ENCODE measurements around the gene CLDND2. TPM values are rescaled to one million over a fixed set of nuclear protein-coding genes. Genes with fewer than 3 reads are reported as not detected.

Gene CLDND2
- total and polyA plus RNA-seq, 2 of the 8 experiments (the other 6 are each of a cell fraction or from before 2014, with no cell fraction given): 0.21 to 0.56 TPM

GRCh38 chr19:51327066-51328001, 41.5 kb downstream of the CLDND2 start:
- H4K5ac ChIP-seq (ENCODE audit: insufficient read length, low read depth, low read length): peak overlapping the region; percentile 70
- H3K4me3 ChIP-seq (ENCODE audit: extremely low read depth in 1 of 4, insufficient read depth in 2 of 4, low read depth in 3 of 4, low read length in 4 of 4): peak overlapping the region; percentile 21 to 62 (median 42)
- peak overlapping the region; percentile 46 for H3K56ac ChIP-seq (replicated peaks; ENCODE audit: insufficient read length, low read depth, low read length)
- ChIA-PET POLR2A (ENCODE audit: partially characterized antibody) (interaction anchor here (1.4 to 3.4 kb wide), 3 partner anchors 10 to 32 kb away, joined by 4 to 19 read pairs (median 7); no protein-coding TSS in a partner anchor), CTCF (ENCODE audit: partially characterized antibody) (interaction anchor here (0.7 to 1.8 kb wide), 7 partner anchors 10 to 72 kb away, joined by 3 to 6 read pairs (median 3); no protein-coding TSS in a partner anchor)
- no peak overlapping the region for H3K14ac ChIP-seq (ENCODE audit: insufficient read length)
- H3K27me3 ChIP-seq (replicated peaks in 1 of 4; ENCODE audit: control insufficient read depth in 3 of 4, extremely low read depth in 1 of 4, insufficient read depth in 3 of 4, low read length in 3 of 4): peaks cover 0 to 6% (median 4%) of the 10 kb centered on the region in 4 experiments; a peak in 4 of 7 replicates
- no peaks in the 10 kb centered on the region for H3K9me3 ChIP-seq (ENCODE audit: insufficient read depth in 2 of 2, low read depth in 1 of 2, low read length in 1 of 2)
- H3K4me2 ChIP-seq (ENCODE audit: insufficient read depth in 1 of 2, low read depth in 2 of 2, low read length in 2 of 2): peak overlapping the region; percentile 36 to 97
- no peaks in the 10 kb centered on the region for H4K20me1 ChIP-seq (replicated peaks in 1 of 2; ENCODE audit: control insufficient read depth in 1 of 2, insufficient read depth in 2 of 2, low read length in 2 of 2)
- peaks cover 0 to 19% (median 2%) of the 10 kb centered on the region in 4 experiments; a peak in 4 of 8 replicates for H3K36me3 ChIP-seq (ENCODE audit: control insufficient read depth in 2 of 4, insufficient read depth in 4 of 4, low read length in 3 of 4)
- DNase-seq (ENCODE audit: low read depth in 1 of 2, low spot score in 2 of 2) (peak; percentile 38 to 80), FAIRE-seq (no peak)
- peaks cover 4% of the 10 kb centered on the region; the same call in 1 of the 2 replicates for H3K23me2 ChIP-seq (ENCODE audit: low read depth, low read length)
- no peaks in the 10 kb centered on the region for H3K79me1 ChIP-seq (ENCODE audit: low read depth, low read length)
- 25% methylated on average over 46 of the region's 75 CpGs; no CpG with 5 or more reads in 1 of the 2 experiments for WGBS, 2 experiments (ENCODE audit: extremely low coverage in 1 of 2, insufficient coverage in 1 of 2, insufficient read length in 1 of 2, insufficient replicate concordance in 2 of 2, low coverage in 1 of 2, low lambda C conversion rate in 2 of 2, missing lambda C conversion rate in 1 of 2)
- H3K79me2 ChIP-seq (ENCODE audit: control insufficient read depth in 1 of 2, insufficient read depth in 2 of 2, low read length in 2 of 2): no peaks in the 10 kb centered on the region
- no peak overlapping the region for H2BK120ac ChIP-seq (replicated peaks; ENCODE audit: low read depth, low read length)
- H2BK5ac ChIP-seq (ENCODE audit: low read depth, low read length): no peak overlapping the region
- no peak overlapping the region for H4K91ac ChIP-seq (replicated peaks; ENCODE audit: insufficient read length, low read length)
- H4K8ac ChIP-seq (ENCODE audit: extremely low read depth, insufficient read depth, low read length): peak overlapping the region; percentile 97
- H2BK20ac ChIP-seq (ENCODE audit: low read length): no peak overlapping the region
- no peak overlapping the region for H3K23ac ChIP-seq (ENCODE audit: insufficient read length)
- H3K4ac ChIP-seq (replicated peaks; ENCODE audit: insufficient read length, low read depth, low read length): no peak overlapping the region
- H3K27ac ChIP-seq (ENCODE audit: low read depth, low read length): no peak overlapping the region
- H2BK12ac ChIP-seq (ENCODE audit: low read depth, low read length): no peak overlapping the region
- peak overlapping the region in 2 of 4 experiments; percentile 29 to 42; a peak in 3 of 7 replicates for H3K9ac ChIP-seq (replicated peaks in 1 of 4; ENCODE audit: extremely low read depth in 1 of 4, low read depth in 3 of 4, low read length in 3 of 4)
- no peak overlapping the region for H2BK15ac ChIP-seq (ENCODE audit: low read length)
- peaks cover 0 to 8% (median 5%) of the 10 kb centered on the region in 4 experiments; a peak in 4 of 7 replicates for H3K4me1 ChIP-seq (replicated peaks in 1 of 4; ENCODE audit: control insufficient read depth in 3 of 4, insufficient read depth in 4 of 4, low read length in 3 of 4)
- H2AK5ac ChIP-seq (ENCODE audit: low read depth, low read length): no peak overlapping the region
- H3K18ac ChIP-seq (ENCODE audit: extremely low read depth, low read length): peak overlapping the region; percentile 60
- H2AFZ ChIP-seq (ENCODE audit: low read length): 0 out of 2 replicates have a peak overlapping the region, but pooled peaks have one; percentile 17
- TF ChIP-seq BACH1 (IDR thresholded peaks at IDR 0.05; ENCODE audit: low read length) (no peak), JUN (IDR thresholded peaks at IDR 0.05; ENCODE audit: low read depth, low read length) (no peak), TEAD4 (IDR thresholded peaks at IDR 0.05; ENCODE audit: low read depth, low read length) (no peak), TAF1 (IDR thresholded peaks at IDR 0.05; ENCODE audit: low read depth, low read length) (peak; percentile 69), EGR1 (IDR thresholded peaks at IDR 0.05; ENCODE audit: borderline replicate concordance, low read depth, low read length) (no peak), JUND (IDR thresholded peaks at IDR 0.05; ENCODE audit: low read length) (no peak), POLR2A (IDR thresholded peaks at IDR 0.05; ENCODE audit: control extremely low read depth in 1 of 2, low read depth in 2 of 2, low read length in 2 of 2) (peak in 1 of 2 experiments; percentile 58; a peak in 2 of 3 replicates), POLR2AphosphoS5 (IDR thresholded peaks at IDR 0.05; ENCODE audit: low read depth, low read length) (peak; percentile 69), CEBPB (IDR thresholded peaks at IDR 0.05; ENCODE audit: low read depth, low read length) (no peak)
- TF ChIP-seq, protein P1, sequence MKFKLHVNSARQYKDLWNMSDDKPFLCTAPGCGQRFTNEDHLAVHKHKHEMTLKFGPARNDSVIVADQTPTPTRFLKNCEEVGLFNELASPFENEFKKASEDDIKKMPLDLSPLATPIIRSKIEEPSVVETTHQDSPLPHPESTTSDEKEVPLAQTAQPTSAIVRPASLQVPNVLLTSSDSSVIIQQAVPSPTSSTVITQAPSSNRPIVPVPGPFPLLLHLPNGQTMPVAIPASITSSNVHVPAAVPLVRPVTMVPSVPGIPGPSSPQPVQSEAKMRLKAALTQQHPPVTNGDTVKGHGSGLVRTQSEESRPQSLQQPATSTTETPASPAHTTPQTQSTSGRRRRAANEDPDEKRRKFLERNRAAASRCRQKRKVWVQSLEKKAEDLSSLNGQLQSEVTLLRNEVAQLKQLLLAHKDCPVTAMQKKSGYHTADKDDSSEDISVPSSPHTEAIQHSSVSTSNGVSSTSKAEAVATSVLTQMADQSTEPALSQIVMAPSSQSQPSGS (IDR thresholded peaks at IDR 0.05; ENCODE audit: low read length): no peak

All from H1 (cell line).